HepG2 (cell line): ENCODE data around the gene RAP2A. TPM values are rescaled to one million over a fixed set of nuclear protein-coding genes. Genes with fewer than 3 reads are reported as not detected.

Source experiments
- MLLT10 ChIP-seq: sonication (generic); formaldehyde crosslinking; IDR thresholded peaks from 2 replicates; pipeline ENCODE4 v1.4.0; 2020; ENCODE audit warnings: missing genetic modification reagents
- NR2F6 ChIP-seq, 2 experiments: IDR thresholded peaks; 2 replicates each; pipeline ENCODE4 v1.6.1; 2016; ENCODE audit warnings: antibody characterized with exemption in 1 of 2, mild to moderate bottlenecking in 1 of 2
- RFX5 ChIP-seq: IDR thresholded peaks from 2 replicates; pipeline ENCODE4 v1.6.1; 2011; ENCODE audit warnings: low read depth, low read length, improper control_type of control experiment
- SKIL ChIP-seq: sonication (generic); formaldehyde crosslinking; IDR thresholded peaks from 2 replicates; pipeline ENCODE4 v1.8.0; 2022; ENCODE audit warnings: missing genetic modification reagents, mild to moderate bottlenecking, moderate library complexity, borderline replicate concordance
- SNAI1 ChIP-seq: sonication (generic); formaldehyde crosslinking; IDR thresholded peaks from 2 replicates; pipeline ENCODE4 v1.5.0; 2020; ENCODE audit warnings: mild to moderate bottlenecking, missing genetic modification reagents, borderline replicate concordance
- SOX13 ChIP-seq, 3 experiments: fragments of 450-650 bp in 1 of 3; sonication (generic) in 1 of 3; formaldehyde crosslinking in 1 of 3; IDR thresholded peaks in 2 of 3; conservative IDR thresholded peaks in 1 of 3; 2 replicates each; pipeline versions ENCODE4 v1.5.0 to v1.6.1; 2016 to 2020; ENCODE audit warnings: antibody characterized with exemption in 1 of 3, mild to moderate bottlenecking in 1 of 3, missing compliant biosample characterization in 1 of 3, missing genetic modification reagents in 1 of 3, moderate library complexity in 1 of 3
- SOX5 ChIP-seq: IDR thresholded peaks from 2 replicates; pipeline ENCODE4 v1.6.1; 2016; ENCODE audit warnings: borderline replicate concordance
- ZNF225 ChIP-seq: sonication (generic); formaldehyde crosslinking; IDR thresholded peaks from 2 replicates; pipeline ENCODE4 v1.4.0; 2020; ENCODE audit warnings: mild to moderate bottlenecking, missing genetic modification reagents
- polyA plus RNA-seq, 8 experiments: library from polyadenylated mRNA; depleted of rRNA in 3 of 8; stranded (reverse) in 7 of 8; unstranded in 1 of 8; fragments of >200 nt; fragmentation: Illumina TruSeq in 4 of 8; extraction: Trizol in 4 of 8; gene quantifications; 2 replicates each; pipeline versions ENCODE4 v1.2.1 to v1.2.3, GENCODE V29; 2011 to 2016; ENCODE audit warnings: low read depth in 4 of 8, missing spikeins in 1 of 8, mixed read lengths in 1 of 8; ENCODE audit not compliant: insufficient read depth in 1 of 8
- total RNA-seq, 5 experiments: library from RNA; depleted of rRNA; stranded (reverse); fragments of >200 nt; fragmentation: Illumina TruSeq; extraction: Trizol; gene quantifications; 2 replicates each; pipeline ENCODE4 v1.2.3, GENCODE V29; 2016; ENCODE audit warnings: low read depth in 1 of 5
- TF ChIP-seq, protein P1 (sequence below): sonication (generic); formaldehyde crosslinking; IDR thresholded peaks from 2 replicates; pipeline ENCODE4 v1.5.1; 2020; ENCODE audit warnings: mild to moderate bottlenecking, missing genetic modification reagents, borderline replicate concordance
- TF ChIP-seq, protein P2 (sequence below): sonication (generic); formaldehyde crosslinking; IDR thresholded peaks from 2 replicates; pipeline ENCODE4 v1.4.0; 2020; ENCODE audit warnings: mild to moderate bottlenecking, missing genetic modification reagents

RAP2A gene
- total and polyA plus RNA-seq, 2 of the 13 experiments (the other 11 are each of a cell fraction or from before 2014, with no cell fraction given) = 9.9 to 23.1 TPM

DNA sequence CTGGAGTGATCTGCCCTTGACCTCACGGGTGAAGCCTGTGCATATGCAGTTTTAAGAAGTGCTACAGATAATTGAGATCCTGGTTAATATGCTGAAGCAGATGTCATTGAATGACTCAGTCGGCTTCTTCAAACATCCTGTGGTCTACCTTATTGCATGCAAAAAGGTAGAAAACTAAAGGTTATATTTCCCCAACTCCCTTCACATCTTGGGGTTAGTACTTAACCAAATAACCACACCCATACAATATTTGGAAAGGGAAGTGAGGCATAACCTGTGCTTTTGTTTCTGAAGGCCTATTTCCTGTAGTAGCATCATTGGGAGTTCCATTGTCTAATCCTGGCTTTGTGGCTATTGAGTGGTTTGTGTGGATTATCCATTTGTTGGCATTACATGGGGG, 58.3 kb downstream of the RAP2A start (continued):
- no peak for TF ChIP-seq SKIL (CRISPR knock-in tag)
- TF ChIP-seq SNAI1 = no peak
- TF ChIP-seq SOX13 (IDR thresholded peaks at IDR 0.05) = peak; percentile 46; the same call in 1 of the 2 replicates
- peak in 1 of 2 experiments; percentile 71; a peak in 1 of 4 replicates for TF ChIP-seq SOX13 (CRISPR knock-in tag; conservative IDR thresholded peaks at IDR 0.05 in 1 of 2, IDR thresholded peaks at IDR 0.05 in 1 of 2)
- TF ChIP-seq MLLT10 = no peak
- TF ChIP-seq, protein P1, sequence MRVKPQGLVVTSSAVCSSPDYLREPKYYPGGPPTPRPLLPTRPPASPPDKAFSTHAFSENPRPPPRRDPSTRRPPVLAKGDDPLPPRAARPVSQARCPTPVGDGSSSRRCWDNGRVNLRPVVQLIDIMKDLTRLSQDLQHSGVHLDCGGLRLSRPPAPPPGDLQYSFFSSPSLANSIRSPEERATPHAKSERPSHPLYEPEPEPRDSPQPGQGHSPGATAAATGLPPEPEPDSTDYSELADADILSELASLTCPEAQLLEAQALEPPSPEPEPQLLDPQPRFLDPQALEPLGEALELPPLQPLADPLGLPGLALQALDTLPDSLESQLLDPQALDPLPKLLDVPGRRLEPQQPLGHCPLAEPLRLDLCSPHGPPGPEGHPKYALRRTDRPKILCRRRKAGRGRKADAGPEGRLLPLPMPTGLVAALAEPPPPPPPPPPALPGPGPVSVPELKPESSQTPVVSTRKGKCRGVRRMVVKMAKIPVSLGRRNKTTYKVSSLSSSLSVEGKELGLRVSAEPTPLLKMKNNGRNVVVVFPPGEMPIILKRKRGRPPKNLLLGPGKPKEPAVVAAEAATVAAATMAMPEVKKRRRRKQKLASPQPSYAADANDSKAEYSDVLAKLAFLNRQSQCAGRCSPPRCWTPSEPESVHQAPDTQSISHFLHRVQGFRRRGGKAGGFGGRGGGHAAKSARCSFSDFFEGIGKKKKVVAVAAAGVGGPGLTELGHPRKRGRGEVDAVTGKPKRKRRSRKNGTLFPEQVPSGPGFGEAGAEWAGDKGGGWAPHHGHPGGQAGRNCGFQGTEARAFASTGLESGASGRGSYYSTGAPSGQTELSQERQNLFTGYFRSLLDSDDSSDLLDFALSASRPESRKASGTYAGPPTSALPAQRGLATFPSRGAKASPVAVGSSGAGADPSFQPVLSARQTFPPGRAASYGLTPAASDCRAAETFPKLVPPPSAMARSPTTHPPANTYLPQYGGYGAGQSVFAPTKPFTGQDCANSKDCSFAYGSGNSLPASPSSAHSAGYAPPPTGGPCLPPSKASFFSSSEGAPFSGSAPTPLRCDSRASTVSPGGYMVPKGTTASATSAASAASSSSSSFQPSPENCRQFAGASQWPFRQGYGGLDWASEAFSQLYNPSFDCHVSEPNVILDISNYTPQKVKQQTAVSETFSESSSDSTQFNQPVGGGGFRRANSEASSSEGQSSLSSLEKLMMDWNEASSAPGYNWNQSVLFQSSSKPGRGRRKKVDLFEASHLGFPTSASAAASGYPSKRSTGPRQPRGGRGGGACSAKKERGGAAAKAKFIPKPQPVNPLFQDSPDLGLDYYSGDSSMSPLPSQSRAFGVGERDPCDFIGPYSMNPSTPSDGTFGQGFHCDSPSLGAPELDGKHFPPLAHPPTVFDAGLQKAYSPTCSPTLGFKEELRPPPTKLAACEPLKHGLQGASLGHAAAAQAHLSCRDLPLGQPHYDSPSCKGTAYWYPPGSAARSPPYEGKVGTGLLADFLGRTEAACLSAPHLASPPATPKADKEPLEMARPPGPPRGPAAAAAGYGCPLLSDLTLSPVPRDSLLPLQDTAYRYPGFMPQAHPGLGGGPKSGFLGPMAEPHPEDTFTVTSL (CRISPR knock-in tag) = 0 out of 2 replicates have a peak, but pooled peaks have one; percentile 20
- TF ChIP-seq NR2F6 (IDR thresholded peaks at IDR 0.05) = peak; percentile 40; the same call in 1 of the 2 replicates
- no peak; the same call in 1 of the 2 replicates for TF ChIP-seq NR2F6 (CRISPR knock-in tag; IDR thresholded peaks at IDR 0.05)
- TF ChIP-seq, protein P2, sequence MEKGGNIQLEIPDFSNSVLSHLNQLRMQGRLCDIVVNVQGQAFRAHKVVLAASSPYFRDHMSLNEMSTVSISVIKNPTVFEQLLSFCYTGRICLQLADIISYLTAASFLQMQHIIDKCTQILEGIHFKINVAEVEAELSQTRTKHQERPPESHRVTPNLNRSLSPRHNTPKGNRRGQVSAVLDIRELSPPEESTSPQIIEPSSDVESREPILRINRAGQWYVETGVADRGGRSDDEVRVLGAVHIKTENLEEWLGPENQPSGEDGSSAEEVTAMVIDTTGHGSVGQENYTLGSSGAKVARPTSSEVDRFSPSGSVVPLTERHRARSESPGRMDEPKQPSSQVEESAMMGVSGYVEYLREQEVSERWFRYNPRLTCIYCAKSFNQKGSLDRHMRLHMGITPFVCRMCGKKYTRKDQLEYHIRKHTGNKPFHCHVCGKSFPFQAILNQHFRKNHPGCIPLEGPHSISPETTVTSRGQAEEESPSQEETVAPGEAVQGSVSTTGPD = no peak
- TF ChIP-seq SOX5 = peak; percentile 72
- TF ChIP-seq RFX5 = no peak
- TF ChIP-seq ZNF225 (CRISPR knock-in tag) = no peak
